Liver (tissue), 9 donors: ENCODE results near the gene TSPOAP1. TPM values are rescaled to one million over a fixed set of nuclear protein-coding genes. Genes with fewer than 3 reads are reported as not detected.

Experiments used
- DNase-seq: peaks from one replicate; pipeline ENCODE4 v3.0.0-alpha.2; 2017; ENCODE audit warnings: low spot score
- H3K27ac ChIP-seq, 2 donors: one replicate each; pipeline ENCODE4 v1.7.0; 2013; ENCODE audit warnings: inconsistent platforms in 2 of 2, low read length in 2 of 2, control low read depth in 1 of 2, low read depth in 1 of 2, mild to moderate bottlenecking in 1 of 2
- H3K27me3 ChIP-seq, 4 donors: one replicate each; pipeline versions ENCODE4 v1.6.1 to v1.7.0; 2013; ENCODE audit warnings: low read length in 3 of 4, inconsistent platforms in 1 of 4, mild to moderate bottlenecking in 1 of 4, moderate library complexity in 1 of 4; ENCODE audit not compliant: control insufficient read depth in 4 of 4, insufficient read depth in 4 of 4
- H3K36me3 ChIP-seq, 4 donors: one replicate each; pipeline versions ENCODE4 v1.6.1 to v1.7.0; 2013; ENCODE audit warnings: low read length in 3 of 4, mild to moderate bottlenecking in 3 of 4, low read depth in 1 of 4, moderate library complexity in 1 of 4; ENCODE audit not compliant: control insufficient read depth in 4 of 4, insufficient read depth in 3 of 4
- H3K4me1 ChIP-seq, 4 donors: one replicate each; pipeline versions ENCODE4 v1.6.1 to v1.7.0; 2013; ENCODE audit warnings: low read length in 3 of 4, mild to moderate bottlenecking in 3 of 4, moderate library complexity in 1 of 4; ENCODE audit not compliant: control insufficient read depth in 4 of 4, insufficient read depth in 4 of 4
- H3K4me3 ChIP-seq, 3 donors: one replicate each; pipeline versions ENCODE4 v1.6.1 to v1.7.0; 2013; ENCODE audit warnings: low read length in 3 of 3, control low read depth in 1 of 3, low read depth in 1 of 3, mild to moderate bottlenecking in 1 of 3
- H3K9ac ChIP-seq, 2 donors: one replicate each; pipeline ENCODE4 v1.7.0; 2013; ENCODE audit warnings: low read length in 2 of 2, mild to moderate bottlenecking in 2 of 2, moderate library complexity in 2 of 2, control low read depth in 1 of 2, low read depth in 1 of 2
- H3K9me3 ChIP-seq, 4 donors: one replicate each; pipeline versions ENCODE4 v1.6.1 to v1.7.0; 2013; ENCODE audit warnings: low read length in 3 of 4; ENCODE audit not compliant: control insufficient read depth in 4 of 4
- ATF3 ChIP-seq: IDR thresholded peaks from 2 replicates; pipeline ENCODE4 v1.6.1; 2016; ENCODE audit warnings: antibody characterized with exemption
- CTCF ChIP-seq: fragments of 150-350 bp; IDR thresholded peaks from 2 replicates; pipeline ENCODE4 v1.5.1; 2017; ENCODE audit warnings: improper control_type of control experiment, low read depth, low read length; ENCODE audit not compliant: missing input control
- EGR1 ChIP-seq, 2 donors: IDR thresholded peaks; 2 replicates each; pipeline ENCODE4 v1.6.1; 2016 to 2018; ENCODE audit warnings: antibody characterized with exemption in 2 of 2, low read depth in 2 of 2
- FOXA1 ChIP-seq: IDR thresholded peaks from 2 replicates; pipeline ENCODE4 v1.6.1; 2016; ENCODE audit warnings: antibody characterized with exemption
- FOXA2 ChIP-seq: IDR thresholded peaks from 2 replicates; pipeline ENCODE4 v1.6.1; 2016; ENCODE audit warnings: antibody characterized with exemption
- GABPA ChIP-seq, 2 donors: IDR thresholded peaks in 1 of 2; conservative IDR thresholded peaks in 1 of 2; 2 replicates each; pipeline ENCODE4 v1.6.1; 2016; ENCODE audit warnings: antibody characterized with exemption in 2 of 2, mild to moderate bottlenecking in 1 of 2, moderate library complexity in 1 of 2
- HNF4A ChIP-seq, 2 donors: conservative IDR thresholded peaks; 2 replicates each; pipeline ENCODE4 v1.6.1; 2016; ENCODE audit warnings: antibody characterized with exemption in 2 of 2, mild to moderate bottlenecking in 2 of 2
- HNF4G ChIP-seq: IDR thresholded peaks from 2 replicates; pipeline ENCODE4 v1.6.1; 2016; ENCODE audit warnings: antibody characterized with exemption
- JUND ChIP-seq, 2 donors: IDR thresholded peaks; 2 replicates each; pipeline ENCODE4 v1.6.1; 2016; ENCODE audit warnings: antibody characterized with exemption in 2 of 2
- MAX ChIP-seq: IDR thresholded peaks from 2 replicates; pipeline ENCODE4 v1.6.1; 2016; ENCODE audit warnings: antibody characterized with exemption
- NR2F2 ChIP-seq: IDR thresholded peaks from 2 replicates; pipeline ENCODE4 v1.6.1; 2016; ENCODE audit warnings: antibody characterized with exemption
- RAD21 ChIP-seq, 2 donors: IDR thresholded peaks; 2 replicates each; pipeline ENCODE4 v1.6.1; 2016; ENCODE audit warnings: antibody characterized with exemption in 2 of 2, mild to moderate bottlenecking in 2 of 2
- REST ChIP-seq: IDR thresholded peaks from 2 replicates; pipeline ENCODE4 v1.6.1; 2016; ENCODE audit warnings: antibody characterized with exemption, mild to moderate bottlenecking
- RXRA ChIP-seq, 2 donors: IDR thresholded peaks; 2 replicates each; pipeline ENCODE4 v1.6.1; 2017 to 2018; ENCODE audit warnings: antibody characterized with exemption in 2 of 2, mild to moderate bottlenecking in 1 of 2
- SP1 ChIP-seq: IDR thresholded peaks from 2 replicates; pipeline ENCODE4 v1.6.1; 2018; ENCODE audit warnings: antibody characterized with exemption, mild to moderate bottlenecking
- TAF1 ChIP-seq: conservative IDR thresholded peaks from 2 replicates; pipeline ENCODE4 v1.6.1; 2016; ENCODE audit warnings: antibody characterized with exemption, mild to moderate bottlenecking
- YY1 ChIP-seq: IDR thresholded peaks from 2 replicates; pipeline ENCODE4 v1.6.1; 2016; ENCODE audit warnings: antibody characterized with exemption, mild to moderate bottlenecking
- ZBTB33 ChIP-seq: IDR thresholded peaks from 2 replicates; pipeline ENCODE4 v1.6.1; 2016; ENCODE audit warnings: antibody characterized with exemption
- WGBS: extraction: QIAGEN DNeasy Blood & Tissue Kit; methylation state at CpG from one replicate; pipeline ENCODE4 v1.1.7; 2013; 5-methylcytosine and 5-hydroxymethylcytosine counted together
- polyA plus RNA-seq, 2 donors: library from polyadenylated mRNA; stranded (reverse) in 1 of 2; unstranded in 1 of 2; fragments of 200-250 nt in 1 of 2; fragments of >200 nt in 1 of 2; fragmentation: Nextera tagmentation in 1 of 2; extraction: Ambion mirVana in 1 of 2; gene quantifications; one replicate each; pipeline versions ENCODE4 v1.2.1 to v1.2.3, GENCODE V29; 2013 to 2015
- total RNA-seq, 2 donors: library from RNA; depleted of rRNA; stranded (reverse); fragments of >200 nt; gene quantifications; one replicate each; pipeline ENCODE4 v1.2.3, GENCODE V29; 2014
- donor health status: healthy.
- donor health status: healthy.
- donor health status: healthy.
- donor health status: healthy.
- donor health status: healthy.

TSPOAP1 gene
- total and polyA plus RNA-seq, 4 donors: 1.5 to 4.6 (median 2.6) TPM

GRCh38 chr17:58334256-58334655 lies 5.7 kb upstream of the TSPOAP1 start:
- H3K27ac ChIP-seq: peak overlapping the region; percentile 69 to 85
- no peak overlapping the region for H3K4me3 ChIP-seq
- no peaks in the 10 kb centered on the region for H3K27me3 ChIP-seq
- no peaks in the 10 kb centered on the region for H3K9me3 ChIP-seq
- 68% methylated on average over 5 of the region's 5 CpGs for WGBS
- H3K9ac ChIP-seq: no peak overlapping the region
- H3K4me1 ChIP-seq: peaks cover 0 to 3% (median 0%) of the 10 kb centered on the region in 4 donors
- TF ChIP-seq RAD21 (IDR thresholded peaks at IDR 0.05) (no peak), HNF4G (no peak), JUND (IDR thresholded peaks at IDR 0.05) (no peak), NR2F2 (no peak), YY1 (no peak), FOXA2 (no peak), RXRA (IDR thresholded peaks at IDR 0.05) (no peak), EGR1 (IDR thresholded peaks at IDR 0.05; ENCODE audit: low read depth in 2 of 2) (no peak), FOXA1 (no peak), REST (no peak), HNF4A (conservative IDR thresholded peaks at IDR 0.05) (no peak), SP1 (no peak), MAX (no peak), GABPA (IDR thresholded peaks at IDR 0.05 in 1 of 2, conservative IDR thresholded peaks at IDR 0.05 in 1 of 2) (no peak), ATF3 (no peak), TAF1 (no peak), CTCF (no peak), ZBTB33 (no peak)
- DNase-seq: no peak
- no peaks in the 10 kb centered on the region for H3K36me3 ChIP-seq
